ENCODE measurements around the gene RDH11.

DNA sequence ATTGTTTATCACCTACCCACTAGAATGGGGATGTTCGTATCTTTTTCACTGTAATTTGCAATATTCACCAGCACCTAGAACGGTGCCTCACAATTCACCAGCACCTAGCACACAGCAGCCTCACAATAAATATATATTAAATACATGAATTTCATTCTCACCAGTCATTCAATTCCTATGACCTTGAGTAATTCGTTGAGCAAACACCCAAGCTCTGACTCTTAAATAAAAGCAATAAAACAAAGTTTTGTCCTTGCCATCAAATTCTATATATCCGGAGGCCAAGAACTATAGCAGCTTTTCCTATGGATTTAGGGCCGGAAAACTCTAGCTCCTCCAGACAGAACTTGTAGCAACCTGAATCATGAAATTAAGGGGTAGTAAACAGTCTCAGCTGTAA, 22.1 kb downstream of the RDH11 start:
- TF ChIP-seq, protein P1, sequence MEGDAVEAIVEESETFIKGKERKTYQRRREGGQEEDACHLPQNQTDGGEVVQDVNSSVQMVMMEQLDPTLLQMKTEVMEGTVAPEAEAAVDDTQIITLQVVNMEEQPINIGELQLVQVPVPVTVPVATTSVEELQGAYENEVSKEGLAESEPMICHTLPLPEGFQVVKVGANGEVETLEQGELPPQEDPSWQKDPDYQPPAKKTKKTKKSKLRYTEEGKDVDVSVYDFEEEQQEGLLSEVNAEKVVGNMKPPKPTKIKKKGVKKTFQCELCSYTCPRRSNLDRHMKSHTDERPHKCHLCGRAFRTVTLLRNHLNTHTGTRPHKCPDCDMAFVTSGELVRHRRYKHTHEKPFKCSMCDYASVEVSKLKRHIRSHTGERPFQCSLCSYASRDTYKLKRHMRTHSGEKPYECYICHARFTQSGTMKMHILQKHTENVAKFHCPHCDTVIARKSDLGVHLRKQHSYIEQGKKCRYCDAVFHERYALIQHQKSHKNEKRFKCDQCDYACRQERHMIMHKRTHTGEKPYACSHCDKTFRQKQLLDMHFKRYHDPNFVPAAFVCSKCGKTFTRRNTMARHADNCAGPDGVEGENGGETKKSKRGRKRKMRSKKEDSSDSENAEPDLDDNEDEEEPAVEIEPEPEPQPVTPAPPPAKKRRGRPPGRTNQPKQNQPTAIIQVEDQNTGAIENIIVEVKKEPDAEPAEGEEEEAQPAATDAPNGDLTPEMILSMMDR (IDR thresholded peaks at IDR 0.05) = no peak
- TF ChIP-seq SIN3A (IDR thresholded peaks at IDR 0.05; ENCODE audit: borderline replicate concordance, insufficient read depth, low read depth, low read length) (no peak), POLR2AphosphoS5 (IDR thresholded peaks at IDR 0.05; ENCODE audit: low read depth, low read length) (no peak), TCF7L2 (IDR thresholded peaks at IDR 0.05; ENCODE audit: low read depth, low read length) (no peak)
- TF ChIP-seq, protein P2, sequence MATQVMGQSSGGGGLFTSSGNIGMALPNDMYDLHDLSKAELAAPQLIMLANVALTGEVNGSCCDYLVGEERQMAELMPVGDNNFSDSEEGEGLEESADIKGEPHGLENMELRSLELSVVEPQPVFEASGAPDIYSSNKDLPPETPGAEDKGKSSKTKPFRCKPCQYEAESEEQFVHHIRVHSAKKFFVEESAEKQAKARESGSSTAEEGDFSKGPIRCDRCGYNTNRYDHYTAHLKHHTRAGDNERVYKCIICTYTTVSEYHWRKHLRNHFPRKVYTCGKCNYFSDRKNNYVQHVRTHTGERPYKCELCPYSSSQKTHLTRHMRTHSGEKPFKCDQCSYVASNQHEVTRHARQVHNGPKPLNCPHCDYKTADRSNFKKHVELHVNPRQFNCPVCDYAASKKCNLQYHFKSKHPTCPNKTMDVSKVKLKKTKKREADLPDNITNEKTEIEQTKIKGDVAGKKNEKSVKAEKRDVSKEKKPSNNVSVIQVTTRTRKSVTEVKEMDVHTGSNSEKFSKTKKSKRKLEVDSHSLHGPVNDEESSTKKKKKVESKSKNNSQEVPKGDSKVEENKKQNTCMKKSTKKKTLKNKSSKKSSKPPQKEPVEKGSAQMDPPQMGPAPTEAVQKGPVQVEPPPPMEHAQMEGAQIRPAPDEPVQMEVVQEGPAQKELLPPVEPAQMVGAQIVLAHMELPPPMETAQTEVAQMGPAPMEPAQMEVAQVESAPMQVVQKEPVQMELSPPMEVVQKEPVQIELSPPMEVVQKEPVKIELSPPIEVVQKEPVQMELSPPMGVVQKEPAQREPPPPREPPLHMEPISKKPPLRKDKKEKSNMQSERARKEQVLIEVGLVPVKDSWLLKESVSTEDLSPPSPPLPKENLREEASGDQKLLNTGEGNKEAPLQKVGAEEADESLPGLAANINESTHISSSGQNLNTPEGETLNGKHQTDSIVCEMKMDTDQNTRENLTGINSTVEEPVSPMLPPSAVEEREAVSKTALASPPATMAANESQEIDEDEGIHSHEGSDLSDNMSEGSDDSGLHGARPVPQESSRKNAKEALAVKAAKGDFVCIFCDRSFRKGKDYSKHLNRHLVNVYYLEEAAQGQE (IDR thresholded peaks at IDR 0.05; ENCODE audit: insufficient read depth in 1 of 2, low read depth in 2 of 2, low read length in 1 of 2) = no peak
